Stimulated activated CD4-positive, alpha-beta T cell treated with anti-CD3 and anti-CD28 coated beads, Interleukin-15, amount 100 ng/mL, for 1 hour (primary cell): ENCODE results near the gene TGFBI.

ENCODE experiments used
- DNase-seq, 2 donors: peaks; one replicate each; pipeline ENCODE4 v3.0.0-alpha.2; 2020; ENCODE audit warnings: low read depth in 1 of 2, low spot score in 1 of 2

TGFBI gene

GRCh38 chr5:136025900-136026299, 2.9 kb upstream of the TGFBI start:
- no peak for DNase-seq

DNA sequence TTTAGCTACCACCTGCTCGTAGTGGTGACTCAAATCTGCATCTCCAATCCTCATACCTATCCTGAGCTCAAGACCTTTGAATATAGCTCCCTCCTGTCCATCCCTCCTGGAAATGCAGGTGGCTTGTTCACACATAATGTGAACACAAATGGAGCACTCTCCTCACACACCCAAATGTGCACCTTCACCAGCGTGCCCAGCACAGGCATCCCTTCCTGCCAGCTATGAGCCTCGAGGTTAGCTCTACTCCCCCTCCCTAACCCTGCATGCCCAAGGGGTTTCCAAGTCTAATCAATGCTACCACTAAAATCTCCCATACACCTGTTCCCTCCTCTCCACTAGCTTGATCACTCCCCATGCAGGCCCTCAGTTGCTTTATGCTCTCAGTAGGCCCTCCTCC, 2.2 kb upstream of the TGFBI start:
- no peak for DNase-seq

DNA sequence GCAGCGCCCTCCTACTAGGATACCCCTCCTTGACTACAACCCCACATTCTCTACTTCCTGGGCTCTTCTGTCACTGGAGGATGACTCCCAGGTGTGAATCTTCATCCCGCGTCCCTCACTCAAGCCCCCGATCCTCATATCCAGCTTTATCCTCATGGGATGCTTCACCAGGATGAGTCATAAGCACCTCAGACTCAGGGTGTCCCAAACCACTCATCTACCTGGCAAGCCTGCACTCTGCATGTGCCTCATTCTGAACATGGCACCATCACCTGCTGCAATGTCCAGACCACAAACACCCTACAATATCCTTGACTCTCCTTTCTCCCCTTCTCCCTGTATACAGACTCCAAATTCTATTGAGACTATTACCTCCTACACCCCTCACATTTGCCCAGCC, 1.5 kb upstream of the TGFBI start:
- no peak for DNase-seq

GRCh38 chr5:136028090-136028489, 698 bp upstream of the TGFBI start:
- no peak for DNase-seq

- DNase-seq: no peak
Observed at GRCh38 chr5:136030252-136030651, 1.5 kb downstream of the TGFBI start.

GRCh38 chr5:136030956-136031611, 2.3 kb downstream of the TGFBI start:
- no peak for DNase-seq

DNA sequence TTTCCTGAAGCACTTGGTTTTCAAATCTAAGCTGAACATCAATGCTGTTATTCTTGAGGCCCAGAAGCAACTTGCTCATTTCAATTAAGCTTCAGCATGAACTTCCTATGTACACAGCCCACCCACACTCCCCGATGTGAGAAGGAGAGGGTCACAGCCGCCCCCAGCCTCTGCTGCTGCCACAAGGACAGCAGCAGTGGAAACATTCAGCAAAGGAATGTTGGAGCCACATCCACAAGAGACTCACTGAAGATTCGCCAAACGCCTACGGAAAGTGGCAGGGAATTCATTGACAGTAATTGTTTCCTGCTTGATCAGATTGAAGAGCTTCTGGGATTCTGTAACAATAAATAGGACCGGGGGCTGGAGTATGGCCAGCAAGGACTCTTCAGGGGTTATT, 2.9 kb downstream of the TGFBI start:
- no peak for DNase-seq

- DNase-seq: no peak
Observed at GRCh38 chr5:136032564-136032963, 3.8 kb downstream of the TGFBI start.

GRCh38 chr5:136033234-136033633, 4.4 kb downstream of the TGFBI start:
- no peak for DNase-seq

DNA sequence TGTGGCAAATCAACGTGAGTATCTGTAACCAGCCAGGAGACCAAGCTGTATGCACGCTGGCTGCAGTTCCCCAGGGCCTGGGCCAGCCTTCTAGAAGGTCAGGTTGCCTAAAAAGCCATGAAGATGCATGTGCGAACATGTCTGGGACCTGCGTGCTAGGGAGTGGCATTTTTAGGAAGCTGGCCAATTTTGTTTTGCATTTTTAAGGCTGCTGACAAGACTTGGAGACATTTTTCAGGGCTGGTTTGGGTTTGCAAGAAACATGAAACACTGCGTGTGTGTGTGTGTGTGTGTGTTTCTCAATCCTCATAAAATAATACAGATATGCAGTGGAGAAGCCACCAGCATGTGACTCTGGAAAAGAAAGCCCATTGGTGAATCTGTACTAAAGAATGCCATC, 5.1 kb downstream of the TGFBI start:
- DNase-seq: no peak

- no peak for DNase-seq
Observed at GRCh38 chr5:136034492-136034891, 5.7 kb downstream of the TGFBI start.

GRCh38 chr5:136034984-136035383, 6.2 kb downstream of the TGFBI start:
- no peak for DNase-seq

DNA sequence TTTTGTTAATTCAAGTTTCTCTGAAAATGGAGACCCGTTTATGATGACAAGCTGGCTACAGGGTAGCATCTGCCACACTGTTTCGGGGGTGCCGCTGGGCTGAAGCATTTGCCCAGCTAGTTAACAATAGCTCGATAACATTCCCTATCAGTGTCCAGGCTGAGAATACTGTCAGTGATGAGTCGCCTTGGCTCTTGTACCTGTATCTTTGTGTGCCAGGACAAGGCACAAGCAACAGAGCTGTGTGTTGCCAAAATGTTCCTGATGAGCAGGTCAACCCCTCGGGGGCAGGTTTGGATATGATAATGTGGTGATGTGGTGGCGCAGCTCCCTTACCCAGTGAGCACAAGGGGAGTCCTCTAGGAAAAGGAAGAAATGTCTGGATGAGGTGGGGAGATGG, 7.0 kb downstream of the TGFBI start:
- no peak for DNase-seq

DNA sequence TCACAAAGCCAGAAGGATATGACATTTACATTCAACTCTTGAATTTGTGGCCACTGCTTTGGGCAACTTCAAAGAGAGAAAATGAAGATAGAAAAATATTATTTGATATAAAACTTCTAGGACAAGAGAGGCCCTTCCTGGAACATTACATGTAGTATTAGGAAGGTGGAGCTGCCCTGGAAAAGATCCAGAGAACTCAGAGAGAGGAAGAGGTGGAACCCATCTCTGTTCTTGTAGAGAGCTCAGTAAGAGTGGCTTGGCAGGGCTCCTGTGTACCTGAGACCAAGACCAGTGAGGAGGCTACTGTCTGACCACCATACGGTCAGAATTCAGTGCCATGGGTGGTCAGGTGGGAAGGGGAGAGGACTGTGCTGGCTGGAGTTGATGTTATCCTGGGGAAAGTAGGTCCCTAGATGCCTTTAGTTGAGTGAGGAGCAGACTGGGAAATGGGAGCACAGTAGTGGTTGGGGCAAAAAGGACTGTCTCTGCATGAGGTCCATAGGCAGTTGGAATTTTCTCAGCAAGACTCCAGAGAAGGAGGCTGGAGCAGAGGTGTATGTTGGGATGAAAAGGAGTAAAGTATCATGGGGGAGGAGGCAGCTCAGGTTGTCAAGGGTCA, 7.6 kb downstream of the TGFBI start:
- no peak for DNase-seq

GRCh38 chr5:136037001-136037705, 8.4 kb downstream of the TGFBI start:
- DNase-seq: no peak

DNA sequence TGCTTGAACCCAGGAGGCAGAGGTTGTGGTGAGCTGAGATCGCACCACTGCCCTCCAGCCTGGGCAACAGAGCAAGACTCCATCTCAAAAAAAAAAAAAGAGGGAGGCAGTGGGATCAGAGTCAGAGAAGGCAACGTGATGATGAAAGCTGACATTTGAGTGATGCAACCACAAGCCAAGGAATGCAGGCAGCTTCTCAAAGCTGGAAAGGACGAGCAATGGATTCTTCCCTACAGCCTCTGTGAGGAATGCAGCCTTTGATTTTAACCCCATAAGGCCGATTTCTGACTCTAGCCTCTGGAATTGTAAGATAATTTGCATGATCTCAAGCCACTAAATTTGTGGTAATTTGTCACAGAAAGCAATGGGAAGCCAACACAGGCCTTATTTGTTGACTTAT, 9.8 kb downstream of the TGFBI start:
- DNase-seq: no peak

DNA sequence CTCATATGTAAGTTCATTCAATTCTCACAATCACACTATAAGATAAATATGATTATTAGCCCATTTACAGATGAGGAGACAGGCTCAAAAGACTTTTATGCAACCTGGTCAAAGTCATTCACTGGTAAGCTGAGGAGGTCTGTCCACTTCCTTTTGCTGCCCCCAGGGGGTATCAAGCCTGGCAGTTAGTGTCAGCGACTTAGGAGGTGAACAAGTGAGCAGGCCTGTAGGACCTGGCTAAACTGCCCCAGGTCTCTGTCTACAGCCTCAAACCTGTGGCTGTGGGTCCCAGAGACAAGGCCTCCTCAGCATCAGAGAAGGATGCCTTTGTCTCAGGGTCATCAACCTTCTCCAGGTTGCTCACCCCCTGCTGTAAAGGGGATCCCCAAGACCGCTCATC, 10.4 kb downstream of the TGFBI start:
- DNase-seq: no peak

- no peak for DNase-seq
Observed at GRCh38 chr5:136040746-136041415, 12.1 kb downstream of the TGFBI start.

- DNase-seq: no peak
Observed at GRCh38 chr5:136042156-136042555, 13.4 kb downstream of the TGFBI start.

- DNase-seq: no peak
Observed at GRCh38 chr5:136042665-136043121, 13.9 kb downstream of the TGFBI start.

DNA sequence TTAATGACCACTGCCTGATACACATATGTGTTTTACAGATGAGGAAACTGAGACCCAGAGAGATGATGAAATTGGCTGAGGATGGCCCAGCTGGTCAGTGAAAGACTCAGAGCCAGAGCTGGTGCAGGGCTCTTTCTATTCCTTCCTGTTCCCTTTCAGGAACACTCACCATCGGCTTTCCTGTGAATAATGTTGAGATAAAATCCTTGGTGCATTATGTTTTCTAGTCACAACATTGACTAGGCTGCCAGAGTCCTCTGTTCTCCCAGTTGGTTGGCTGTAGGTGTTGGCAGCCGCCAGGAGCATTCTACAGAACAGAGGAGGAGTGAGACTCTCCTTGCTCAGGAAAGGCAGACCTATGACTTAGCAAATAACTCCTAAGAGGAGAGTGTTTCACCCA, 14.8 kb downstream of the TGFBI start:
- no peak for DNase-seq
